Osteocyte (in vitro differentiated cells): ENCODE results near the gene RNF20. TPM values are rescaled to one million over a fixed set of nuclear protein-coding genes. Genes with fewer than 3 reads are reported as not detected.

Experiments used
- DNase-seq: peaks from one replicate; pipeline ENCODE4 v3.0.0; 2021; ENCODE audit warnings: mixed read lengths; ENCODE audit not compliant: unreplicated experiment; ENCODE audit errors: extremely low spot score
- H3K27ac Mint-ChIP-seq: one replicate; pipeline ENCODE4 v1.8.0; 2021; ENCODE audit warnings: mild to moderate bottlenecking, mixed read lengths; ENCODE audit not compliant: unreplicated experiment
- H3K27me3 Mint-ChIP-seq: one replicate; pipeline ENCODE4 v1.8.0; 2021; ENCODE audit warnings: mixed read lengths; ENCODE audit not compliant: unreplicated experiment
- H3K36me3 Mint-ChIP-seq: one replicate; pipeline ENCODE4 v1.8.0; 2021; ENCODE audit warnings: mixed read lengths; ENCODE audit not compliant: unreplicated experiment
- H3K4me1 Mint-ChIP-seq: one replicate; pipeline ENCODE4 v1.8.0; 2021; ENCODE audit warnings: mixed read lengths; ENCODE audit not compliant: unreplicated experiment
- H3K4me3 Mint-ChIP-seq: one replicate; pipeline ENCODE4 v1.8.0; 2021; ENCODE audit warnings: mild to moderate bottlenecking, moderate library complexity, mixed read lengths; ENCODE audit not compliant: unreplicated experiment
- H3K9me3 Mint-ChIP-seq: one replicate; pipeline ENCODE4 v1.8.0; 2021; ENCODE audit warnings: mixed read lengths; ENCODE audit not compliant: unreplicated experiment
- total RNA-seq: library from RNA; stranded (reverse); gene quantifications from 2 replicates; pipeline ENCODE4 v1.2.1, GENCODE V29; 2021
- TF ChIP-seq, protein P1 (sequence below): fragments of 200-600 bp; sonication (generic); IDR thresholded peaks from 2 replicates; pipeline ENCODE4 v1.5.0; 2021; ENCODE audit warnings: antibody characterized with exemption, mild to moderate bottlenecking, moderate library complexity

Gene RNF20
- total RNA-seq, 1 donor from 2014 or later: 54.7 TPM

DNA sequence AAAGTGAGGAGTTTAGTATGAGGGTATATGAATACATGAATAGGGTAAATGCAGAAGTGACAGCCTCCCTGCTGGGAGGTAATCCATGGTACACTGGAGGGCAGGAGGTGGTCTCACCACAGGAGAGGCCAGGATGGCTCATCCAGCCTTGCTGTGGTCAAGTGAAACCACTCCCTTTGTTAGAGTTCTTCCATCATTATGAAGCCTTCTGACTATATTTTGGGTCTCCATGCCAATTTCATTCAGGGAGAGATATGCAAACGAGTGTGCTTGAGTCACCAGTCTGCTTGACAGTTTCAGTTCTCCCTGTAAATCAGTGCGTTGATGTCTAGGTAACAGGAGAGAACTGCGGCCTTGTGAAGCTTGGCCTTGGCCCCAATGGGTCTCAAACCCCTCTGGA is 44.7 kb downstream of the RNF20 start:
- no peaks in the 10 kb centered on the region for H3K27me3 Mint-ChIP-seq
- DNase-seq: no peak
- peaks cover 11% of the 10 kb centered on the region for H3K4me1 Mint-ChIP-seq
- H3K4me3 Mint-ChIP-seq: no peak overlapping the region
- H3K36me3 Mint-ChIP-seq: no peaks in the 10 kb centered on the region
- TF ChIP-seq, protein P1, sequence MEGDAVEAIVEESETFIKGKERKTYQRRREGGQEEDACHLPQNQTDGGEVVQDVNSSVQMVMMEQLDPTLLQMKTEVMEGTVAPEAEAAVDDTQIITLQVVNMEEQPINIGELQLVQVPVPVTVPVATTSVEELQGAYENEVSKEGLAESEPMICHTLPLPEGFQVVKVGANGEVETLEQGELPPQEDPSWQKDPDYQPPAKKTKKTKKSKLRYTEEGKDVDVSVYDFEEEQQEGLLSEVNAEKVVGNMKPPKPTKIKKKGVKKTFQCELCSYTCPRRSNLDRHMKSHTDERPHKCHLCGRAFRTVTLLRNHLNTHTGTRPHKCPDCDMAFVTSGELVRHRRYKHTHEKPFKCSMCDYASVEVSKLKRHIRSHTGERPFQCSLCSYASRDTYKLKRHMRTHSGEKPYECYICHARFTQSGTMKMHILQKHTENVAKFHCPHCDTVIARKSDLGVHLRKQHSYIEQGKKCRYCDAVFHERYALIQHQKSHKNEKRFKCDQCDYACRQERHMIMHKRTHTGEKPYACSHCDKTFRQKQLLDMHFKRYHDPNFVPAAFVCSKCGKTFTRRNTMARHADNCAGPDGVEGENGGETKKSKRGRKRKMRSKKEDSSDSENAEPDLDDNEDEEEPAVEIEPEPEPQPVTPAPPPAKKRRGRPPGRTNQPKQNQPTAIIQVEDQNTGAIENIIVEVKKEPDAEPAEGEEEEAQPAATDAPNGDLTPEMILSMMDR: no peak
- no peaks in the 10 kb centered on the region for H3K9me3 Mint-ChIP-seq
- no peak overlapping the region for H3K27ac Mint-ChIP-seq

DNA sequence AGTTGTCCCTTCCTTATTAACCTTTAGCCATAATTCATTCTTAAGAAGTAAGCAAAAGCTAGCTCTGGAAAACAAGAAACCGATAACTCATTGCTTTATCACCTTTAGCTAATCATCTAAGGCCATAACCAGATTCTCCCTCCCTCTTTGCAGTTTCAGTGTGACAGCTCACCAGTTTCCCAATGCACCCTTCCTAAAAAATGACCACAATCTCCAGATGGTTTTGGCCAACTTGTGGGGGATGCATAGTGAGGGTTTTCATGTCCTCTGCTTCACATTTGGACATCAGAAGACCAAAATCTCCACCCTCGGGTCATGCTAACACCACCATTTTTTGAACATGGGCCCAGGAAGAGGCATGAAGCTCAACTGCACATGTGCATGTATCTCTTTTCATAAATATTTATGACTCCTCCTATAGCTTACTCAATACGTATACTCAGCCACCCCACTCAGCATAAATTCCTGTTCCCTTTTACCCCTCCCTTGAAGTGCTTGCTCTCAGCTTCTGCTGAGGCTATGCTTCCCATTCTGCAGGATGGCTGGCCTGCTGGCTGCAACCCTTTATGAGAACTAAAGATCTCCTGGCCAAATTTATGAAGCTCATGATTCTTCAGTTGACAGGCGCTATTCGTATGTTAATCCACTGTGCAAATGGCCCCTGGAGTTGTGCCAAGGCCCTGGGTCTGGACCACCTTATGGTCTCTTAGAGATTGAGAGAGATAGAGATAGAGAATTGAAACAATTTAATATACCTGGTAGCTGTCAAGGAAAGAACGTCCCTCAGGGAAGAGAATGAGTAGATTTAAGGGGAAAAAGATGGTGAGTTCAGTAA is 46.3 kb downstream of the RNF20 start:
- H3K36me3 Mint-ChIP-seq: no peaks in the 10 kb centered on the region
- peaks cover 11% of the 10 kb centered on the region for H3K4me1 Mint-ChIP-seq
- H3K27ac Mint-ChIP-seq: no peak overlapping the region
- no peak overlapping the region for H3K4me3 Mint-ChIP-seq
- H3K27me3 Mint-ChIP-seq: no peaks in the 10 kb centered on the region
- TF ChIP-seq, protein P1: no peak
- H3K9me3 Mint-ChIP-seq: no peaks in the 10 kb centered on the region
- no peak for DNase-seq

DNA sequence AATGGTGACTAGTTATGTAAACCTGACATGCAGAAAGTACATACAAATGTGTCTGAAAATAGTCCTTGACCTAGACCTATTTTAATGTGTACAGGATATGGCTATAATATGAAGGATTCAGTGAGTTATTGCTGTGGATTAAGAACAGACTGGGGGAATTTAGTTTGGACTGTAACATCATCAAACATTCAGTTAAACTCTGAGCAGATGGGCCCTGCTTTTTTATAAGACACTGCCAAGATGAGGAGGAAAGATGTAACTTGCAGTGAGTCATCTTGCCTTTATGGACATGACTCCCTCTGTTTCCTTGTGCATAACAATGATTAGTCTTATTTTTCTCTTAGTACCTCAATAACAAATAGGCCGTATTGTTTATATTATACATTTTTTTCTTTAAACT is 48.9 kb downstream of the RNF20 start:
- no peak for DNase-seq
- Mint-ChIP-seq H3K4me1 (no peaks in the 10 kb centered on the region), H3K27ac (no peak overlapping the region)

DNA sequence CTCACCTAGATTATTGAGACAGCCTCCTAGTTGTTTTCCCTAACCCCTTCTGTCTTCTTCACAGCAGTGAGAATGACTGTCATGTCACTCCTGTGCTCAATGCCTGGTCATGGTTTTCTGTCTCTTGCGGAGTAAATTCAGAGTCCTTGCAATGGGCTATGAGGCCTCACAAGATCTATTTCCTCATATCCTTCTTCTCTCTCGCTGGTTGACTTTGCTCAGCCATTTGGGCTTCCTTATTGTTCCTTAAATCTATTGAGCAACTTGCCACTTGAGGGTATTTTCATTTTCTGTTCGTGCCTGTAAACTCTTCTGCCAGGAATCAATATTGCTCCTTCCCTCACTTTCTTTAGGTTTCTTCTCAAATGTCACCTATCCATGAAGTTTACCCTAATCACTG is 52.1 kb downstream of the RNF20 start:
- no peak for DNase-seq
- TF ChIP-seq, protein P1: no peak
- H3K4me1 Mint-ChIP-seq: no peaks in the 10 kb centered on the region
- H3K4me3 Mint-ChIP-seq: no peak overlapping the region
- H3K36me3 Mint-ChIP-seq: no peaks in the 10 kb centered on the region
- H3K9me3 Mint-ChIP-seq: no peaks in the 10 kb centered on the region
- H3K27ac Mint-ChIP-seq: no peak overlapping the region
- peaks cover 10% of the 10 kb centered on the region for H3K27me3 Mint-ChIP-seq

More for the DNA sequence above, 48.9 kb downstream of the RNF20 start:
- TF ChIP-seq, protein P1: no peak
- Mint-ChIP-seq H3K36me3 (no peaks in the 10 kb centered on the region), H3K27me3 (peaks cover 10% of the 10 kb centered on the region), H3K4me3 (no peak overlapping the region), H3K9me3 (no peaks in the 10 kb centered on the region)

DNA sequence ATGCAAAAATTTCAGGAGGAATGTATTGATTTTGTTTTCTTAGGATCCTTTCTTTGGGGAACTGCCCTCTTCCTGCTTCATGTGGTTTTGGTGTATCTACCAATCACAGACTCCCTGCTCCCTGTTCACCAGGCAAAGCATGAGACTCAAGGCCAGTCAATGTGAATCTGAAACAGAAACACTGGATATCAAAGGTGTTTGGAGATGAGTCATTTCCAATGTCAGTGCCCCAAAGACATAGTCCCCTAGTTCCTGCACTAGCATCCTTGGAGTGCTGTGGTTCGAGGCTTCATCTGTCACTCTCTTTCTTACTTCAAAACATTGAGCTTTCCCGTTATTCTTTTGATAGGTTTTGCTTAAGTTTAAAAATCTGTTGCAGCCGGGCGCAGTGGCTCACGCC is 53.0 kb downstream of the RNF20 start:
- Mint-ChIP-seq H3K9me3 (no peaks in the 10 kb centered on the region), H3K27ac (no peak overlapping the region), H3K36me3 (no peaks in the 10 kb centered on the region), H3K27me3 (peaks cover 10% of the 10 kb centered on the region), H3K4me3 (no peak overlapping the region), H3K4me1 (no peaks in the 10 kb centered on the region)
- TF ChIP-seq, protein P1: no peak
- DNase-seq: no peak
